ENCODE data around the gene HIVEP3.

HIVEP3 gene

DNA sequence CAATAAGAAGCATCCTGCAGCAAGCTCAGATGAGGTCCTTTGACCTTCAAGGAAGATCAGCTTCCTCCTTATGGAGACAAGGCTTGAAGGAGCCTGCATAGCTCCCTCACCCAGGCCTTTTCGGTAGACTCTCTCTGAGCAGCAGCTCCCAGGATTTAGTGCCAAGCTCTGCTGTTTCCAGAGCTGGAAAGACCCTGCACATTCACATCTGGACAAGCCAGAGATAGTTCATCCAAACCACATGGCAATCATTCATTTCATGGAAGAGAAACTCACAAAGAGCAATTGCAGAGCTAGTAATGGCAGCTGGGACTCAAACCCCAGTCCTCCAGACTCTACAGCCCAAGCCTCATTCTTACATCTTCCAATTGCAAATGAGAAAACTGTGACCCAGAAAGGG is 357.8 kb downstream of the HIVEP3 start:
- no peak overlapping the region for H2AFZ ChIP-seq (ENCODE audit: low read depth)
- no peak overlapping the region for H3K9ac ChIP-seq
- H4K20me1 ChIP-seq (ENCODE audit: insufficient read depth) = no peaks in the 10 kb centered on the region
- TF ChIP-seq CTCF (conservative IDR thresholded peaks at IDR 0.05; ENCODE audit: low read depth, low read length) = no peak
- H3K4me2 ChIP-seq = no peak overlapping the region
- no peaks in the 10 kb centered on the region for H3K4me1 ChIP-seq (ENCODE audit: low read depth, poor library complexity, severe bottlenecking)
- H3K36me3 ChIP-seq (ENCODE audit: insufficient read depth) = no peaks in the 10 kb centered on the region
- no peak overlapping the region for H3K27ac ChIP-seq
- H3K79me2 ChIP-seq (ENCODE audit: insufficient read depth, low read depth) = no peaks in the 10 kb centered on the region
- H3K27me3 ChIP-seq (ENCODE audit: insufficient read depth, low read depth) = no peaks in the 10 kb centered on the region
- H3K4me3 ChIP-seq (IDR thresholded peaks at IDR 0.05; ENCODE audit: insufficient read depth, low read depth, low read length) = no peak overlapping the region

DNA sequence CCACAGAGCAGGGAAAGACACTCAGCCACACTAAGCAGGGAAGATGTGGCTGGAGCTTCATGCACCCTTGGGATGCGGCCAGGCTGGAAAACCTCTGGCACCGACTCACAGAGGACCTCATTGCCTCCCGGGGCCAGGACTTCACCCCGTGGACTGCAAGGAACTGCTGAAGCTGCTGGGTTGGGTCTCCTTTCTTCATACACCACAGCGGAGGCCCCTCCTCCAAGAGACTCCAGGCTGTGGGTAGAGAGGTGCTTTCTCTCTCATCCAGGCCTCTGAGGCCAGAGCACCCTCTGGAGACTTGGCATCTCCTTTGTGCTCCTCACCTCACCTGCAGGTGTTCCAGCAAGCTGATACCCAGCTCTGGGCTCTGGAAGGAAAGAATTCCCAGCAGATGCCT is 358.2 kb downstream of the HIVEP3 start:
- Histone ChIP-seq H3K4me1 (ENCODE audit: low read depth, poor library complexity, severe bottlenecking) (no peaks in the 10 kb centered on the region), H3K36me3 (ENCODE audit: insufficient read depth) (no peaks in the 10 kb centered on the region), H3K79me2 (ENCODE audit: insufficient read depth, low read depth) (no peaks in the 10 kb centered on the region), H3K9ac (no peak overlapping the region), H3K27ac (no peak overlapping the region), H4K20me1 (ENCODE audit: insufficient read depth) (no peaks in the 10 kb centered on the region), H3K4me3 (IDR thresholded peaks at IDR 0.05; ENCODE audit: insufficient read depth, low read depth, low read length) (no peak overlapping the region), H3K27me3 (ENCODE audit: insufficient read depth, low read depth) (no peaks in the 10 kb centered on the region), H2AFZ (ENCODE audit: low read depth) (no peak overlapping the region), H3K4me2 (no peak overlapping the region)
- no peak for TF ChIP-seq CTCF (conservative IDR thresholded peaks at IDR 0.05; ENCODE audit: low read depth, low read length)

GRCh38 chr1:41559331-41559730 is 359.4 kb downstream of the HIVEP3 start:
- no peaks in the 10 kb centered on the region for H3K4me1 ChIP-seq (ENCODE audit: low read depth, poor library complexity, severe bottlenecking)
- H3K4me3 ChIP-seq (IDR thresholded peaks at IDR 0.05; ENCODE audit: insufficient read depth, low read depth, low read length) = no peak overlapping the region
- TF ChIP-seq CTCF (conservative IDR thresholded peaks at IDR 0.05; ENCODE audit: low read depth, low read length) = no peak
- no peak overlapping the region for H3K27ac ChIP-seq
- H3K79me2 ChIP-seq (ENCODE audit: insufficient read depth, low read depth) = no peaks in the 10 kb centered on the region
- H3K27me3 ChIP-seq (ENCODE audit: insufficient read depth, low read depth) = no peaks in the 10 kb centered on the region
- H2AFZ ChIP-seq (ENCODE audit: low read depth) = no peak overlapping the region
- H3K4me2 ChIP-seq = no peak overlapping the region
- H4K20me1 ChIP-seq (ENCODE audit: insufficient read depth) = no peaks in the 10 kb centered on the region
- no peaks in the 10 kb centered on the region for H3K36me3 ChIP-seq (ENCODE audit: insufficient read depth)
- no peak overlapping the region for H3K9ac ChIP-seq

DNA sequence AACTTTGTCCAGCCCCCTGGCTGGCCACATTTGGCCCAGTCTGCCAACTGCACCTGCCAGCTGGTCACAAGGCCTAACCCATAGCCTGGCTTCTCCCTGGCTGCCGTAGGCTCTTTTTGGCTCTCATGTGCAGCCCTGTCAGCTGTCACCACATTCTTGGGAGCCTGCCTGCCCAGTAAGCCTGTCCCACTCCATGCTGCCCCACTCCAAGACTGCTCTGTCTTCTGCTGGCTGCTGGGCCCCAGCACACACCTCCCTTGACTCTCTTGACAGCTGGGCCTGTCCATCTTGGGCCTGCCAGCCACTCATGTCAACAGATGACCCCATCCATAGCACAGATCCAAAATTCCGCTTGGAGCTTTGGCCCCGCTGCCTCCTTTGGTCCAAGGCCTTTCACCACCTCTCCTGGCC is 360.0 kb downstream of the HIVEP3 start:
- H3K27ac ChIP-seq = no peak overlapping the region
- TF ChIP-seq CTCF (conservative IDR thresholded peaks at IDR 0.05; ENCODE audit: low read depth, low read length) = no peak

More for the DNA sequence above, 360.0 kb downstream of the HIVEP3 start:
- Histone ChIP-seq H3K4me3 (IDR thresholded peaks at IDR 0.05; ENCODE audit: insufficient read depth, low read depth, low read length) (no peak overlapping the region), H3K79me2 (ENCODE audit: insufficient read depth, low read depth) (no peaks in the 10 kb centered on the region), H3K4me1 (ENCODE audit: low read depth, poor library complexity, severe bottlenecking) (no peaks in the 10 kb centered on the region), H3K4me2 (no peak overlapping the region), H3K36me3 (ENCODE audit: insufficient read depth) (no peaks in the 10 kb centered on the region), H2AFZ (ENCODE audit: low read depth) (no peak overlapping the region), H4K20me1 (ENCODE audit: insufficient read depth) (no peaks in the 10 kb centered on the region), H3K27me3 (ENCODE audit: insufficient read depth, low read depth) (no peaks in the 10 kb centered on the region), H3K9ac (no peak overlapping the region)

Data from KMS-11 (cell line).